ENCODE data around the gene MCF2L2. TPM values are rescaled to one million over a fixed set of nuclear protein-coding genes. Genes with fewer than 3 reads are reported as not detected.

Gene MCF2L2
- total and polyA plus RNA-seq, 9 of the 15 experiments (the other 6 are each of a cell fraction or from before 2014, with no cell fraction given) = 0.56 to 4.2 (median 3.0) TPM

DNA sequence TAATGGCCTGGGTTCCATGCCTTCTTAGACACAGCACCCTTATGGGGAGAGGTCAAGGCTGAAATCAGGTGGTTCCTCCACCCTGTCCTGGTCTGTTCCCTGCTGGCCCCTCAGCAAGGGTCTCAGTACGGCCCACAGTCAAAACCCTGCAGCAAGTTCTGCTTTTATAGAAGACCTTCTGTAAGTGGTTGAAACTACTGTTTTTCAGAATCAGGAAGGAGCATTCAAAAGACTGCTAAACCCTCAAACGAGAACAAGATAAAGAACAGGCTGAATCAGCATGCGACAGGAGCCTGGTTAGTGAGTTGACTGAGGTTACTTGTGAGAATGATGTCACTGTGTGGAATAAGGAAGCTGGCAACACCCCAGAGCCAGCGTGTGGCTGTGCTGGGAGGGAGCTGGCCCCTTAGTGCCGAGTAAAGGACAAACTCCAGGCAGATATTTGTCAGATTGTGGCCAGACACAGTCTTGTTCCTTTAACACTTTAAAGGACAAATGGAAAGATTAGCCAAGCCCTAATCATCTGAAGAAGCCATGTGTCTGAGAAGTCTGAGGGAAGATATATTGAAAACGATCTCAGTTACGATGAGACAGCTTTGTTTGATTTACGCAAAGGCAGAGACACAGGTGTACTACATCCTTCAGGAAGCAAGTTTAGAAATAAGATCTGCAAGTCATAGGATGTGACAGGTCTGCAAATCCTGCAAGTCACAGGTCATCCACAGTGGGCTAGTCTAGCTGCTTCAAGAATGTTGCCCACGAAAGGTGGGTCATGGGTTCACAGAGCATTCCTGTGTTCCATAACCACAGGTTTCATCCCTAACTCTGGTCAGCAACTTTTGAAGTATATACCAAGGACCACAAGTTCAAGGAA is 121.4 kb downstream of the MCF2L2 start (continued):
- TF ChIP-seq BACH1 (tag; IDR thresholded peaks at IDR 0.05) (peak; percentile 80; the same call in 1 of the 2 replicates), ATF7 (IDR thresholded peaks at IDR 0.05) (peak; percentile 98), RBFOX2 (IDR thresholded peaks at IDR 0.05; ENCODE audit: low read depth, low read length) (no peak), FOSL1 (tag; conservative IDR thresholded peaks at IDR 0.05) (peak; percentile 79), TGIF2 (CRISPR knock-in tag; IDR thresholded peaks at IDR 0.05) (no peak), MAZ (CRISPR knock-in tag; conservative IDR thresholded peaks at IDR 0.05 in 1 of 2, IDR thresholded peaks at IDR 0.05 in 1 of 2) (0 out of 4 replicates have a peak, but pooled peaks of 1 of the 2 experiments have one; percentile 44), SMAD4 (CRISPR knock-in tag; conservative IDR thresholded peaks at IDR 0.05) (peak; percentile 62; the same call in 1 of the 2 replicates), SAFB2 (IDR thresholded peaks at IDR 0.05; ENCODE audit: borderline replicate concordance, low read depth, low read length, severe bottlenecking) (no peak), SMARCC2 (IDR thresholded peaks at IDR 0.05; ENCODE audit: low read depth) (no peak), ZBTB7A (IDR thresholded peaks at IDR 0.05; ENCODE audit: borderline replicate concordance, control insufficient read depth, low read depth, low read length) (peak; percentile 68; the same call in 1 of the 2 replicates), EZH2 (IDR thresholded peaks at IDR 0.05; ENCODE audit: borderline replicate concordance, low read depth, low read length) (no peak), JUND (IDR thresholded peaks at IDR 0.05; ENCODE audit: borderline replicate concordance, low read depth, low read length) (peak; percentile 91), JUND (tag; IDR thresholded peaks at IDR 0.05; ENCODE audit: borderline replicate concordance, low read depth, low read length) (peak; percentile 92; the same call in 2 of the 3 replicates)
- TF ChIP-seq, protein P1, sequence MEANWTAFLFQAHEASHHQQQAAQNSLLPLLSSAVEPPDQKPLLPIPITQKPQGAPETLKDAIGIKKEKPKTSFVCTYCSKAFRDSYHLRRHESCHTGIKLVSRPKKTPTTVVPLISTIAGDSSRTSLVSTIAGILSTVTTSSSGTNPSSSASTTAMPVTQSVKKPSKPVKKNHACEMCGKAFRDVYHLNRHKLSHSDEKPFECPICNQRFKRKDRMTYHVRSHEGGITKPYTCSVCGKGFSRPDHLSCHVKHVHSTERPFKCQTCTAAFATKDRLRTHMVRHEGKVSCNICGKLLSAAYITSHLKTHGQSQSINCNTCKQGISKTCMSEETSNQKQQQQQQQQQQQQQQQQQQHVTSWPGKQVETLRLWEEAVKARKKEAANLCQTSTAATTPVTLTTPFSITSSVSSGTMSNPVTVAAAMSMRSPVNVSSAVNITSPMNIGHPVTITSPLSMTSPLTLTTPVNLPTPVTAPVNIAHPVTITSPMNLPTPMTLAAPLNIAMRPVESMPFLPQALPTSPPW (CRISPR knock-in tag; IDR thresholded peaks at IDR 0.05) = peak; percentile 51; the same call in 1 of the 2 replicates
- TF ChIP-seq, protein P2, sequence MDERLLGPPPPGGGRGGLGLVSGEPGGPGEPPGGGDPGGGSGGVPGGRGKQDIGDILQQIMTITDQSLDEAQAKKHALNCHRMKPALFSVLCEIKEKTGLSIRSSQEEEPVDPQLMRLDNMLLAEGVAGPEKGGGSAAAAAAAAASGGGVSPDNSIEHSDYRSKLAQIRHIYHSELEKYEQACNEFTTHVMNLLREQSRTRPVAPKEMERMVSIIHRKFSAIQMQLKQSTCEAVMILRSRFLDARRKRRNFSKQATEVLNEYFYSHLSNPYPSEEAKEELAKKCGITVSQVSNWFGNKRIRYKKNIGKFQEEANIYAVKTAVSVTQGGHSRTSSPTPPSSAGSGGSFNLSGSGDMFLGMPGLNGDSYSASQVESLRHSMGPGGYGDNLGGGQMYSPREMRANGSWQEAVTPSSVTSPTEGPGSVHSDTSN (CRISPR knock-in tag; IDR thresholded peaks at IDR 0.05; ENCODE audit: low read depth) = no peak
- TF ChIP-seq, protein P2 (tag; conservative IDR thresholded peaks at IDR 0.05; ENCODE audit: low read depth) = peak; percentile 58
- TF ChIP-seq, protein P3, sequence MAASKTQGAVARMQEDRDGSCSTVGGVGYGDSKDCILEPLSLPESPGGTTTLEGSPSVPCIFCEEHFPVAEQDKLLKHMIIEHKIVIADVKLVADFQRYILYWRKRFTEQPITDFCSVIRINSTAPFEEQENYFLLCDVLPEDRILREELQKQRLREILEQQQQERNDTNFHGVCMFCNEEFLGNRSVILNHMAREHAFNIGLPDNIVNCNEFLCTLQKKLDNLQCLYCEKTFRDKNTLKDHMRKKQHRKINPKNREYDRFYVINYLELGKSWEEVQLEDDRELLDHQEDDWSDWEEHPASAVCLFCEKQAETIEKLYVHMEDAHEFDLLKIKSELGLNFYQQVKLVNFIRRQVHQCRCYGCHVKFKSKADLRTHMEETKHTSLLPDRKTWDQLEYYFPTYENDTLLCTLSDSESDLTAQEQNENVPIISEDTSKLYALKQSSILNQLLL (CRISPR knock-in tag; IDR thresholded peaks at IDR 0.05; ENCODE audit: borderline replicate concordance) = no peak
- TF ChIP-seq, protein P4, sequence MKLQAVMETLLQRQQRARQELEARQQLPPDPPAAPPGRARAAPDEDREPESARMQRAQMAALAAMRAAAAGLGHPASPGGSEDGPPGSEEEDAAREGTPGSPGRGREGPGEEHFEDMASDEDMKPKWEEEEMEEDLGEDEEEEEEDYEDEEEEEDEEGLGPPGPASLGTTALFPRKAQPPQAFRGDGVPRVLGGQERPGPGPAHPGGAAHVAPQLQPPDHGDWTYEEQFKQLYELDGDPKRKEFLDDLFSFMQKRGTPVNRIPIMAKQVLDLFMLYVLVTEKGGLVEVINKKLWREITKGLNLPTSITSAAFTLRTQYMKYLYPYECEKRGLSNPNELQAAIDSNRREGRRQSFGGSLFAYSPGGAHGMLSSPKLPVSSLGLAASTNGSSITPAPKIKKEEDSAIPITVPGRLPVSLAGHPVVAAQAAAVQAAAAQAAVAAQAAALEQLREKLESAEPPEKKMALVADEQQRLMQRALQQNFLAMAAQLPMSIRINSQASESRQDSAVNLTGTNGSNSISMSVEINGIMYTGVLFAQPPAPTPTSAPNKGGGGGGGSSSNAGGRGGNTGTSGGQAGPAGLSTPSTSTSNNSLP (IDR thresholded peaks at IDR 0.05; ENCODE audit: borderline replicate concordance, low read depth, low read length) = no peak
